Sigmoid colon (tissue), 7 donors: ENCODE results near the gene MIEN1. TPM values are rescaled to one million over a fixed set of nuclear protein-coding genes. Genes with fewer than 3 reads are reported as not detected.
"Not testable (repeated sequence)": the region's sequence is repeated elsewhere in the genome, so short reads cannot be mapped to it uniquely, and the experiment has no call there.

Source experiments
- DNase-seq: peaks from one replicate; pipeline ENCODE4 v3.0.0-alpha.2; 2019
- H3K27ac ChIP-seq, 4 donors: fragments of 200-600 bp; sonication (generic); one replicate each; pipeline ENCODE4 v1.5.1; 2016 to 2019; ENCODE audit warnings: mild to moderate bottlenecking in 1 of 4
- H3K27me3 ChIP-seq, 3 donors: fragments of 200-600 bp; sonication (generic); one replicate each; pipeline ENCODE4 v1.5.1; 2019; ENCODE audit warnings: mild to moderate bottlenecking in 1 of 3
- H3K36me3 ChIP-seq, 4 donors: fragments of 200-600 bp; sonication (generic); one replicate each; pipeline ENCODE4 v1.5.1; 2016 to 2019
- H3K4me1 ChIP-seq, 4 donors: fragments of 200-600 bp; sonication (generic); one replicate each; pipeline ENCODE4 v1.5.1; 2017 to 2019
- H3K4me3 ChIP-seq, 4 donors: fragments of 200-600 bp; sonication (generic); one replicate each; pipeline ENCODE4 v1.5.1; 2017 to 2019; ENCODE audit warnings: mild to moderate bottlenecking in 2 of 4, moderate library complexity in 1 of 4
- H3K9me3 ChIP-seq, 4 donors: fragments of 200-600 bp in 3 of 4; sonication (generic) in 3 of 4; one replicate each; pipeline versions ENCODE4 v1.5.1 to v1.6.1; 2013 to 2019
- CTCF ChIP-seq, 4 experiments: fragments of 450-650 bp in 3 of 4; fragments of 200-600 bp in 1 of 4; IDR thresholded peaks; one replicate each; pipeline ENCODE4 v1.5.1; 2016 to 2019; ENCODE audit warnings: antibody characterized with exemption in 4 of 4, mild to moderate bottlenecking in 3 of 4, moderate library complexity in 2 of 4
- EP300 ChIP-seq, 4 donors: sonication (generic); formaldehyde crosslinking; IDR thresholded peaks; one replicate each; pipeline ENCODE4 v1.6.1; 2017; ENCODE audit warnings: antibody characterized with exemption in 4 of 4
- POLR2A ChIP-seq, 2 donors: fragments of 450-650 bp; IDR thresholded peaks; one replicate each; pipeline ENCODE4 v1.6.1; 2016; ENCODE audit warnings: antibody characterized with exemption in 2 of 2, mild to moderate bottlenecking in 2 of 2, moderate library complexity in 2 of 2
- POLR2AphosphoS5 ChIP-seq, 4 donors: sonication (generic); formaldehyde crosslinking; IDR thresholded peaks; one replicate each; pipeline ENCODE4 v1.6.1; 2017; ENCODE audit warnings: antibody characterized with exemption in 4 of 4
- WGBS, 2 donors: extraction: QIAGEN DNeasy Blood & Tissue Kit; methylation state at CpG; one replicate each; pipeline ENCODE4 v1.1.7; 2013; 5-methylcytosine and 5-hydroxymethylcytosine counted together
- intact Hi-C: fragments of 100-400 bp; cut with DNase I; formaldehyde crosslinking; loops from one replicate; pipeline ENCODE4 v1.15.1; 2023
- polyA plus RNA-seq, 3 donors: library from polyadenylated mRNA; stranded (reverse); fragments of 200-250 nt; gene quantifications; one replicate each; pipeline ENCODE4 v1.2.3, GENCODE V29; 2013
- total RNA-seq, 4 donors: library from RNA; depleted of rRNA; stranded (reverse); fragments of >200 nt; gene quantifications; one replicate each; pipeline ENCODE4 v1.1.0, GENCODE V29; 2016
- donor health status: healthy with polysubstance abuse.
- donor health status: Bipolar disorder and iron deficiency.
- donor health status: healthy.

The MIEN1 gene
- total and polyA plus RNA-seq, 7 donors: 52.4 to 226 (median 65.5) TPM

- no peak overlapping the region for H3K4me3 ChIP-seq
- no peak for TF ChIP-seq POLR2A (IDR thresholded peaks at IDR 0.05)
- TF ChIP-seq EP300 (IDR thresholded peaks at IDR 0.05): no peak
- no peak for TF ChIP-seq POLR2AphosphoS5 (IDR thresholded peaks at IDR 0.05)
- no peak for TF ChIP-seq CTCF (IDR thresholded peaks at IDR 0.05)
- H3K27ac ChIP-seq: no peak overlapping the region
- intact Hi-C loops: no loop called here
- 90 to 94% methylated on average over 18 of the region's 18 CpGs for WGBS, 2 donors
- peaks cover 0 to 16% (median 6%) of the 10 kb centered on the region in 3 donors for H3K27me3 ChIP-seq
- no peaks in the 10 kb centered on the region for H3K9me3 ChIP-seq
- no peaks in the 10 kb centered on the region for H3K36me3 ChIP-seq
- no peaks in the 10 kb centered on the region for H3K4me1 ChIP-seq
- DNase-seq: no peak
Measured at GRCh38 chr17:39765766-39766165, 35.4 kb upstream of the MIEN1 start.

GRCh38 chr17:39765175-39765574 lies 34.8 kb upstream of the MIEN1 start:
- 55 to 63% methylated on average over 3 of the region's 3 CpGs for WGBS, 2 donors
- Histone ChIP-seq H3K9me3 (no peaks in the 10 kb centered on the region), H3K27ac (no peak overlapping the region), H3K4me3 (no peak overlapping the region), H3K27me3 (peaks cover 0 to 18% (median 8%) of the 10 kb centered on the region in 3 donors), H3K4me1 (no peaks in the 10 kb centered on the region), H3K36me3 (no peaks in the 10 kb centered on the region)
- intact Hi-C loops: no loop called here
- DNase-seq: no peak
- no peak for TF ChIP-seq POLR2A (IDR thresholded peaks at IDR 0.05)

- H3K27me3 ChIP-seq: peaks cover 0 to 24% (median 8%) of the 10 kb centered on the region in 3 donors
- DNase-seq, H3K9me3 ChIP-seq, H3K36me3 ChIP-seq, intact Hi-C loops, H3K4me3 ChIP-seq, H3K27ac ChIP-seq, H3K4me1 ChIP-seq: not testable (repeated sequence)
- 68 to 82% methylated on average over 3 of the region's 3 CpGs for WGBS, 2 donors
Measured at GRCh38 chr17:39764171-39764570, 33.8 kb upstream of the MIEN1 start.

GRCh38 chr17:39763051-39763820 lies 32.9 kb upstream of the MIEN1 start:
- no peaks in the 10 kb centered on the region for H3K9me3 ChIP-seq
- H3K36me3 ChIP-seq: no peaks in the 10 kb centered on the region
- no peaks in the 10 kb centered on the region for H3K4me1 ChIP-seq
- H3K4me3 ChIP-seq: no peak overlapping the region
- peaks cover 0 to 24% (median 8%) of the 10 kb centered on the region in 3 donors for H3K27me3 ChIP-seq
- no peak for TF ChIP-seq POLR2AphosphoS5 (IDR thresholded peaks at IDR 0.05)
- TF ChIP-seq CTCF (IDR thresholded peaks at IDR 0.05): no peak
- no peak for TF ChIP-seq EP300 (IDR thresholded peaks at IDR 0.05)
- no peak for TF ChIP-seq POLR2A (IDR thresholded peaks at IDR 0.05)
- DNase-seq: no peak
- H3K27ac ChIP-seq: no peak overlapping the region
- intact Hi-C loops: no loop called here
- 73 to 85% methylated on average over 5 of the region's 5 CpGs for WGBS, 2 donors

GRCh38 chr17:39761861-39762496 lies 31.6 kb upstream of the MIEN1 start:
- H3K27ac ChIP-seq: no peak overlapping the region
- H3K36me3 ChIP-seq: no peaks in the 10 kb centered on the region
- no peak overlapping the region for H3K4me3 ChIP-seq
- no peaks in the 10 kb centered on the region for H3K9me3 ChIP-seq
- DNase-seq: no peak
- H3K4me1 ChIP-seq: no peaks in the 10 kb centered on the region
- intact Hi-C loops: no loop called here
- TF ChIP-seq POLR2A (IDR thresholded peaks at IDR 0.05) (no peak), EP300 (IDR thresholded peaks at IDR 0.05) (no peak), CTCF (IDR thresholded peaks at IDR 0.05) (no peak), POLR2AphosphoS5 (IDR thresholded peaks at IDR 0.05) (no peak)
- H3K27me3 ChIP-seq: peaks cover 0 to 24% (median 8%) of the 10 kb centered on the region in 3 donors
- WGBS, 2 donors: 94% methylated on average over 10 of the region's 10 CpGs
